GM19324 (cell line): ENCODE results near the gene PDGFA.

Experiments used
- ATAC-seq: cut with Tn5 transposase; IDR thresholded peaks from one replicate; pipeline ENCODE4 v1.9.1; 2021; ENCODE audit warnings: mild to moderate bottlenecking, moderate library complexity; ENCODE audit not compliant: unreplicated experiment, low FRiP score

PDGFA gene

DNA sequence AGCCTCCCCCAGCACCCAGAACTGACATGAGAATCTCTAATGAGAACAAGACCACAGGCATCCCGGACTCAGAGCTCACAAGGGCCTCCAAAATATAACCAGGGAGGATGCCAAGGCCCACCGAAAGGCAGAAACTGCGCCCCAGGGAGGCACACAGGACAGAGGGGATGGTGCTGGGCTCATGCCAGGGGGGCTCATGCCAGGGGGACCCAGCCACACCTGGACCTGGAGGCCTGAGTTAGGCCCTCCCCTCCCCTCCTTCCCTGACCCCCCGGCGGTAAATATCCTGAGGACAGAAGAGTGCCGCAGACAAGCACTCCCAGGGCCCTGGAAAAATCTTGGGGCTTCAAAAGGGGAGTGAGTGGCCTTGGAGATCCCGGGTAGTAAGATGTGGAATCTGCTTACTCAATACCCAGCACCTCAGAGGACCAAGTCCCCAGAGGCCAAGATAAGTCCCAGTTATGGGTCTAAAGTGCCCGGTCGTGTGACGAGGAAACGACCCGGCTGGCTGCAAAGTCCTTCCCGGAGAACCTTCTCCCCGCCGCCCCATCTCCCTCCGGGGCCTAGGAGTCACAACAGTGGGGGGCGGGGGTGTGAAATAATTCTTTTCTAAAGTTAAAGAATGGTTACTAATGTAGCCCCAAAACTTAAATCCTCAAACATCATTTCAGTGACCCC is 11.9 kb downstream of the PDGFA start:
- ATAC-seq, result no peak

DNA sequence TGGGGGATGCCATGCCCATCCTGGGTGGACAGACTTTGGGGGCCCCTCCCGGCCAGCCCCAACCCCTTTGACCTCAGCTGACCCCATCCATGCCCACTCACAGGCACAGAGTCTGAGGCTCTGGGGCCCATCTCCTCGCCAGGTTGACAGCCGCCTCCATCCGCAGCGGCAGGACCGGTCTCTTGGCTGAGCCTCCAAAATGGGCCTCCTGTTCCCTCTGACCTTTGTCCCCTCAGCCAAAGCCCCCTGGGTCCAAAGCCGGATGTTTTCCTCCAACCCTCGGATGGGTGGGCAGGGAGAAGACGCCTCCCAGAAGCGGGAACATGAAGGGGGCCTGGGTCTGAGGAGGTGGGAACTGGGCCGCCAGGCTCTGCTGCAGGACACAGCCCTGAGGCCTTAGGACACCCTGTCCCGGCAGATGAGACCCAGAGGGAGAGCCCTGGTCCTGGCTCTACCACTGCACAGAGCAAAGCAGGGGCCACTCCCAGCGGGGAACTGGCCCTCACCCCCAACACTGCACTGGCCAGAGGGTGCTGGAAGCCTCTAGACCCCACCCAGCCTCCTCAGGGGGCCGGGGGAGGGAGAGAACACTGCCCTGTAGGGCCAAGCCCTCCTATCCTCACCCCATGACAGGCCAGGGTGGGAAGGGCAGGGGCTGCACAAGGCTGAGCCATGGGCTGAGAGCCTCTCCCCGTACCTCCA is 12.6 kb downstream of the PDGFA start:
- no peak for ATAC-seq

- no peak for ATAC-seq
Observed at GRCh38 chr7:506391-506831, 13.2 kb downstream of the PDGFA start.

DNA sequence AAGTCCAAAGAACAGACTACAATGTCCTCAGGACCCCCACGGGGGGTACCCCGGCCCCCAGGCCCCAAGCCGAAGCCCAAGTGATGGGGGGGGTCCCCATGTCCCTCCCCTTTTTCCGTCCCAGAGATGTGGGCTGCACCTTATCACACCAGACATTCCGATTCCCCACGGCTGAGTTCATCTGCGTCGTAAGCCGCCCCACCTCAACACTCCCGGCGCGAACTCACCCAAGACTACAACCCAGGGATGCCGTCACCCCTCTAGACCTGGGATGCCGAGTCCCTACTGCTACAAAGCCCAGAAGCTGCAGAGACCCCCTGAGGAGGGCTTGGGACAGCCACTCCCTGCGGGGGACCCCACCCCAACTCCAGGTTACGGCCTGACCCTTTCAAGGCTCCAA is 14.5 kb downstream of the PDGFA start:
- ATAC-seq, result no peak

- no peak for ATAC-seq
Observed at GRCh38 chr7:504221-505111, 15.2 kb downstream of the PDGFA start.

DNA sequence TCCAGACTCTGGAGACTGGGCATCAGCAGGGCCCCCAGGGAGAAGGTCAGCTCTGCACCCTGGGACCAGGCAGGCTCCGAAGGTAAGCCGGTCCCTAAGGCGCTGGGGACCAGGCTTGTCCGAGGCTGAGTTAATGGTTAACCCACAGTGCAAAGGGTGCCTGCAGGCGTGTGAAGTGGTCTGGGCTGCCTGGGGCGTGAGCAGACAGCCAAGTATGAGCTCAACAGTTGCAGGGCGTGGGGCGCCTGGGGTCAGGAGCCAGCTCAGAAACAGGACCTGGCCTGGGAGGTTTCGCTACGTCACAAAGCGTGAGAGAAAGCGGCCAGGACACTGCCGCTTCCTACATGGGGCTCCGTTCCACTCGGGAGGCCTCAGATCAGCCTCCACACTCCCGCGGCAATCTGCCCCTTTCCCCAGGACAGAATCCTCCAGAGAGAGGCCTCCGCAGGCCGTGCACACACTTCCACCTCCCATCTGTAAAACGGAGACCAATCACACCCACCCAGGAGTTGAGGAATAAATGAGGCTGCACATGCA is 16.0 kb downstream of the PDGFA start:
- ATAC-seq, result no peak

GRCh38 chr7:502296-502695 is 17.4 kb downstream of the PDGFA start:
- no peak for ATAC-seq

DNA sequence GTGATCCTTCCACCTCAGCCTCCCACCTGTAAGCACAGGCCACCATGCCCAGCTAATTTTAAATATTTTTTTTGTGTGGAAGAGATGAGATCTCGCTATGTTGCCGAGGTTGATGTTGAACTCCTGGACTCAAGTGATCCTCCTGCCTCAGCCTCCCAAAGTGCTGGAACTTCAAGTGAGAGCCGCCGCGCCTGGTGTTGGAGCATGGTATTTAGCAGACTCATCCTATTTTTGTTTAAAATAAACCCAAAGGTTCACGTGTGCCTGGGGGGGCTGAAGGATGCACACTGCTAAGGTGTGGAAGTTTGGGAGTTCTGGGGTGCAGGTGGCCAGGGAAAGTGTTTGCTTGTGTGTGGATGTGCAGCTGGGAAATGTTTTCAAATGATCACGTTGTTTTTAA is 18.1 kb downstream of the PDGFA start:
- no peak for ATAC-seq

DNA sequence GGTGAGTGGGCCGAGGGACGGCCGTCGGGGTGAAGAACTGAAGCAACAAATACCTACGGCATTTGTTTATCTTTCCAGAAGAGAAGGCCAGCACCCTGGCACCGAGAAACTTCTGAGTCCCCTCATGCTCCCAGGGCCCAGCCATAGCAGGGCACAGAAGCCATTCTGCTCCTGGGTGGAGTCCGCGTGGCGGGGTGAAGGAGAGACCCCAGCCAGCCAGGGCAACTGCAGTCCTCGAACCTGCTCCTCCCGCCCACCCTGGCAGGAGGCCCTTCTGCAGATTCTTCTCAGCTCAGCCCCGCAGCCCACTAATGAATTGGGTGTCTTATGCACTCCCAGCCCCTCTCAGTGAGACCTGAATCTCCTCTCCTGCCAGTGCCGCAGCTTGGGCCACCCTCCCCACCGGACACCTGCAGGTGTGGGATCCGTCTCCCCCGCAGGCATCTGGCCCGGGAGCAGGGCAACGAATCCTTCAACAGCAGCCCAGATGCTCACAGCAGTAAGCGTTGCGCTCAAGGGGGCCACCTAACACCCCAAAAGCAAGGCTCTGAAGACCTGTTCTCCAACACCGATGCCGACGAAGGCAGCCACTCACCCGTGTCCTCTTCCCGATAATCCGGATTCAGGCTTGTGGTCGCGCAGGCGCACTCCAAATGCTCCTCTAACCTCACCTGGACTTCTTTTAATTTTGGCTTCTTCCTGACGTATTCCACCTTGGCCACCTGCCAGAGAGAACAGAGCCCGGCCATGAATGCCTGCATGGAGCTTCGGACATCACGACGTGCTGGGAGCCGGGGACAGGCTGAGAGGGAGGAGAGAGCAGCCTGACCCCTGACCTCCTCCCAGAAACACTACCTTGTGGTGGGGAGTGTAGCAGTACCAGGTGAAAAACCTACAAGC is 18.9 kb downstream of the PDGFA start:
- no peak for ATAC-seq

DNA sequence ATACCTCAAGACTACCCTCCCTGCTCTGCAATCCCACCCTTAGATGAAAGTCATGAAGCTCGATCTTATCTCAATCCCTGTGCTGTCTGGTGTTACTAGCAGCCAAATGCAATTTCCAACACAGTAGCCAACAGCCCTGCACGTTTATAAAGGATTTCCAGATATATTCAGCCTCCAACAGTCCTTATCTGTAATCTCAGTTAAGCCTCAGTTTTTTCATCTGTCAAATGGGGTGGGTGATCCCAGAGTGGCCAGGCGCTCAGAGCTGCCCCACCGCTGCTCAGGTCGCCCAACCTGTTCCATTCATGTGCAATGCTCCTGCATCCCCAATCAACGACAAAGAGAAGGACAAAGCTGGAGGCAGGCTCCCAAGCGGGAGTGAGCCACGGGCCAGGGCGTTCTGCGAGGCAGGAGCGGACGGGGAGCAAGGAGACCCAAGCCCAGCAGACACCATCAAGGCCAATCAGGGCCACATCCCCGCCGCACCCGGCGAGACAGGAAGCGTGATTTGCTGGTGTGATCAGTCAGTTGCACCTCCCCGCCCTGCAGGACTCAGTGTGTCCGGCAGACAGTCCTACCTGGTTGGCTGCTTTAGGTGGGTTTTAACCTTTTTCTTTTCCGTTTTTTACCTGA is 19.7 kb downstream of the PDGFA start:
- no peak for ATAC-seq

DNA sequence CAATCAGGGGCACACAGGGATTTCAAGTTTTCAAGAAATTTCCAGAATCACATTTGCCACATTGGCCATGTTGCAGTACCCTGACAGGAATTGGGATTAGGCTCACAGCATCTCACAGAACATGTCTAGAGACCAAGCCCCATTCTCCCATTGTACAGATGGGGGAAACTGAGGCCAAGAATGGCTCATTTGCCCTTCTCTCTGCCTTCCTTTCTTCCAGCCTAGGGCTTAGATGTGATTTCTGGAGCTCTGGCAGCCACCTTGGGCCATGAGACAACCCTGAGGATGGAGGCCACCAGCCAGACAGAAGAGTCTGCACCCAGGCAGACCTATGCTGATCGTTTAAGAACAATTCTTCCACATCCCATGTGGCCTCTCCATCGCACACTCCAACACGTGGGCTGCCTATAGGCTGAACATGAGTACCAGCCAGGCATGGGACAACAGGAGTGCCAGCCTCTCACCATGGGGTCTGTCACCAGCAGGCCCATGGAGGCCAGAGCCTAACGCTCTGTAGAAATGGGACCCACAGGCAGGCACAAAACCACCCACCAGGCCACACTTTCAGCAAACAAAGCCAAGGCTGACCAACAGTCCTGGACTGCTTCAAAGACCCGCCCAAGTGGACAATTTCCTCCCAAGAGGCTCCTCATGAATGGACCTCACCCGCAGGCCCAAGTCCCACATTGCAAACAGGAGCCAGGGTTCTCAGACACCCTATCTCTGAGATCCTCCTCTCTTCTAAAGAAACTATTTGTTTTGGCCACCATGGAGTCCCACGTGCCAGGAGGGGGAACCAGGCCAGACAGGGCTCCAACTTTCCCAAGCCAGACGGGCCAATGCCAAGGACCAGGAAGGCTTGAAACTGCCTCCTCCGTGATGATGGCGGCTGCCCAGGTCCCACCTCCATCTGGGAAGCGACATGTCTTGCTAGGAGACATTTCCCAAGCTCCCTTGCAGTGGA is 20.7 kb downstream of the PDGFA start:
- no peak for ATAC-seq

- ATAC-seq, result no peak
Observed at GRCh38 chr7:497946-498655, 21.5 kb downstream of the PDGFA start.

GRCh38 chr7:497346-497745 is 22.3 kb downstream of the PDGFA start:
- no peak for ATAC-seq

- no peak for ATAC-seq
Observed at GRCh38 chr7:496528-497295, 22.9 kb downstream of the PDGFA start.

- ATAC-seq, result no peak
Observed at GRCh38 chr7:495761-496321, 23.8 kb downstream of the PDGFA start.

GRCh38 chr7:495326-495725 is 24.3 kb downstream of the PDGFA start:
- ATAC-seq, result no peak

DNA sequence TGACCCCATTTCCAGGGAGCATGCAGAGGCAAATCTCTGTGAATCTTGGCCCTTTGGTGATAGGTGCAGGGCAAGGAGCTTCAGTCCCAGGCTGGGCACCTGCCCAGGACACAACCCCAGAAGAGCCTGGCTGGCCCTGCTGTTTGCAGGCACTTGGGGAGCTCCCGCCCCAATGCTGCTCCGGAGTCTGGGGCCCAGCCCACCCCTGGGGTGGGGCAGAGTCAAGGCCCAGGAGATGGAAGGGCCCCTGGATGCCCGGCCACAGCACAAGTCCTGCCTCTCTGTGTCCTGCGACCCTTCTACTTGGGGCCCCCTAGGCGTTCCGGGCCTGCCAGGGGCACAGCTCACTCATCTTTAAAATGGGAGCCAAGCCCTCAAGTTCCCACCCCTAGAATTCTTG is 24.7 kb downstream of the PDGFA start:
- no peak for ATAC-seq
